Natural killer cell (primary cell): Measurements from ENCODE around the gene ZNF26. TPM values are rescaled to one million over a fixed set of nuclear protein-coding genes. Genes with fewer than 3 reads are reported as not detected.

Source experiments
- ATAC-seq, 3 donors: fragments of 150-1000 bp in 2 of 3; fragments of 200-7000 bp in 1 of 3; cut with Tn5 transposase; 1 replicate in 1 of 3; 2 replicates in 2 of 3; pipeline ENCODE4 v1.10.0; 2021; ENCODE audit warnings: mild to moderate bottlenecking in 2 of 3, moderate library complexity in 2 of 3
- DNase-seq, 2 donors: peaks; one replicate each; pipeline versions ENCODE4 v3.0.0 to v3.0.0-alpha.2; 2013 to 2021; ENCODE audit warnings: mixed read lengths in 1 of 2
- H3K27ac ChIP-seq: one replicate; pipeline ENCODE4 v1.5.1; 2013; ENCODE audit warnings: mild to moderate bottlenecking, low read length
- H3K27me3 ChIP-seq: one replicate; pipeline ENCODE4 v1.6.1; 2013; ENCODE audit warnings: low read length; ENCODE audit not compliant: control insufficient read depth, insufficient read depth
- H3K36me3 ChIP-seq: one replicate; pipeline ENCODE4 v1.6.1; 2013; ENCODE audit warnings: low read length; ENCODE audit not compliant: control insufficient read depth, insufficient read depth
- H3K4me1 ChIP-seq: one replicate; pipeline ENCODE4 v1.6.1; 2013; ENCODE audit warnings: low read length; ENCODE audit not compliant: control insufficient read depth, insufficient read depth
- H3K4me3 ChIP-seq: one replicate; pipeline ENCODE4 v1.5.1; 2013; ENCODE audit warnings: low read length
- H3K9me3 ChIP-seq: one replicate; pipeline ENCODE4 v1.6.1; 2013; ENCODE audit warnings: low read length; ENCODE audit not compliant: control insufficient read depth, insufficient read depth
- H3K27ac Mint-ChIP-seq, 2 donors: one replicate each; pipeline ENCODE4 v1.8.0; 2022; ENCODE audit warnings: mild to moderate bottlenecking in 2 of 2, mixed read lengths in 2 of 2, moderate library complexity in 1 of 2
- H3K27me3 Mint-ChIP-seq, 2 donors: one replicate each; pipeline ENCODE4 v1.8.0; 2022; ENCODE audit warnings: low read depth in 2 of 2, mixed read lengths in 2 of 2
- H3K36me3 Mint-ChIP-seq: one replicate; pipeline ENCODE4 v1.8.0; 2022; ENCODE audit warnings: mixed read lengths
- H3K4me1 Mint-ChIP-seq, 2 donors: one replicate each; pipeline ENCODE4 v1.8.0; 2022; ENCODE audit warnings: mixed read lengths in 2 of 2
- H3K4me3 Mint-ChIP-seq: one replicate; pipeline ENCODE4 v1.8.0; 2022; ENCODE audit warnings: mild to moderate bottlenecking, moderate library complexity, mixed read lengths
- H3K9me3 Mint-ChIP-seq, 2 donors: one replicate each; pipeline ENCODE4 v1.8.0; 2022; ENCODE audit warnings: mixed read lengths in 2 of 2
- CTCF ChIP-seq: fragments of 200-600 bp; IDR thresholded peaks from one replicate; pipeline ENCODE4 v1.8.0; 2022; ENCODE audit warnings: antibody characterized with exemption
- WGBS: methylation state at CpG from one replicate; pipeline ENCODE4 v1.1.7; 2013; ENCODE audit warnings: missing lambda C conversion rate; ENCODE audit not compliant: insufficient coverage; 5-methylcytosine and 5-hydroxymethylcytosine counted together
- intact Hi-C: fragments of 100-400 bp; cut with micrococcal nuclease; formaldehyde crosslinking; loops from one replicate; pipeline ENCODE4 v1.14.2; 2022
- total RNA-seq, 4 donors: library from RNA; stranded (reverse); fragments of 120-200 nt in 1 of 4; gene quantifications; one replicate each; pipeline versions ENCODE4 v1.2.3 to v1.2.4, GENCODE V29; 2013 to 2022

ZNF26 gene
- total RNA-seq, 3 donors from 2014 or later (not counting 1 experiment from before 2014, with no cell fraction given) = 38.7 to 45.1 (median 43.0) TPM

DNA sequence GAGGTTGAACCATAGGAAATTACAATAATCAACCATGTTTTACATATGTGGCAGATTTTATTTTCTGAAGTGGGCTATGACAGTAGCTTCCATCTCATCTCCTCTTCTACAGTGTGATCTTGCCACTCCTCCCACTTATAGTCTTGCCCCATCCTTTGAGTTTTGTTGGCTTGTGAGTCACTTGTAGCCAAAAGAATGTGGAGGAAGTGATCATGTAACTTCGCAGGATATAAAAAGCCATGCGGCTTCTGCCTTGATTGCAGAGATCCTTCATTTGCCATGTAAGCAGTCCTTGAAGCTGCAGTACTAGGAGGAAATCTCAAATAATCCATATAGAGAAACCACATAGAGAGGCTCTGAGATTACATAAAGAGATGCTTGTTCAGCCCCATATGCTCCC, 37.4 kb downstream of the ZNF26 start:
- no peak overlapping the region for H3K4me3 ChIP-seq
- Mint-ChIP-seq H3K27ac (no peak overlapping the region), H3K4me3 (no peak overlapping the region), H3K36me3 (peaks cover 34% of the 10 kb centered on the region), H3K27me3 (no peaks in the 10 kb centered on the region), H3K4me1 (no peaks in the 10 kb centered on the region), H3K9me3 (peaks cover 15 to 27% of the 10 kb centered on the region in 2 donors)
- H3K27ac ChIP-seq = no peak overlapping the region
- H3K4me1 ChIP-seq = no peaks in the 10 kb centered on the region
- H3K27me3 ChIP-seq = no peaks in the 10 kb centered on the region
- no peaks in the 10 kb centered on the region for H3K36me3 ChIP-seq
- TF ChIP-seq CTCF = no peak
- WGBS = 96% methylated on average over 2 of the region's 2 CpGs
- H3K9me3 ChIP-seq = peaks cover 64% of the 10 kb centered on the region
- DNase-seq (no peak), ATAC-seq (no peak)
- intact Hi-C loops = no loop called here

DNA sequence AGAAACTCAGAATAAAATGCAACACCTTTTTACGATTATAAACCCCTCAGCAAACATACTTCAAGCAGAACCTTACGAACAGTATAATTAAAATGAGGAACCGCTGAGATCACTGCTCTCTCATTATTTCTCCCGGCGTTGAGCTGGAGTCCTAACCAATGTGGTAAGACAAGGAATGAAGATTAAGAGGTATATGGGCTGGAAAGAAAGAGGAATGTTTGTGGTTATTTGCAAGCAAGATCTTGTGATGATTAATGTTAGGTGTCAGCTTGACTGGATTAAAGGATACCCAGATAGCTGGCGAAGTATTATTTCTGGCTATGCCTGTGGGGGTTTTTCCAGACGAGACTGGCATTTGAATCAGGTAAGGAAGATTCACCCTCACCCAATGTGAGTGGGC, 40.8 kb downstream of the ZNF26 start:
- H3K9me3 Mint-ChIP-seq = peaks cover 9 to 11% of the 10 kb centered on the region in 2 donors

GRCh38 chr12:133037207-133038005, 51.2 kb downstream of the ZNF26 start, which contains the start of gene ZNF84:
TSS of gene ZNF84 (plus strand) at chr12:133037509. CDS start at chr12:133041468, 3,959 bp downstream.
- Mint-ChIP-seq H3K27ac (peak within 1 kb of the TSS; percentile 94 to 96), H3K4me3 (peak within 1 kb of the TSS; percentile 98), H3K27me3 (peaks cover 0 to 10% of the 10 kb centered on the region in 2 donors), H3K4me1 (peaks cover 5 to 15% of the 10 kb centered on the region in 2 donors), H3K9me3 (peaks cover 9 to 30% of the 10 kb centered on the region in 2 donors), H3K36me3 (peaks cover 26% of the 10 kb centered on the region)
- no peak for TF ChIP-seq CTCF
- no peaks in the 10 kb centered on the region for H3K27me3 ChIP-seq
- peak within 1 kb of the TSS; percentile 97 for H3K27ac ChIP-seq
- intact Hi-C loops = loop anchor here (1.0 kb wide), 6 partner anchors 43 to 150 kb away; partner anchors contain the start of genes CHFR, ZNF10, ZNF140 and ZNF26
- peak; percentile 93 to 99 for DNase-seq
- peaks cover 15% of the 10 kb centered on the region for H3K36me3 ChIP-seq
- H3K4me1 ChIP-seq = peaks cover 4% of the 10 kb centered on the region
- whole genome bisulfite sequencing = under 1% methylated on average over 102 of the region's 103 CpGs
- ATAC-seq = peak; percentile 86 to 97 (median 87)
- peaks cover 30% of the 10 kb centered on the region for H3K9me3 ChIP-seq
- peak within 1 kb of the TSS; percentile 71 for H3K4me3 ChIP-seq

More for the DNA sequence above, 40.8 kb downstream of the ZNF26 start:
- H3K4me3 Mint-ChIP-seq = no peak overlapping the region
- Histone ChIP-seq H3K4me1 (no peaks in the 10 kb centered on the region), H3K27ac (no peak overlapping the region), H3K36me3 (no peaks in the 10 kb centered on the region), H3K4me3 (no peak overlapping the region), H3K27me3 (no peaks in the 10 kb centered on the region), H3K9me3 (peaks cover 69% of the 10 kb centered on the region)
- no peak for DNase-seq
- H3K27ac Mint-ChIP-seq = no peak overlapping the region
- TF ChIP-seq CTCF = no peak
- 96% methylated on average over 6 of the region's 7 CpGs for WGBS
- H3K36me3 Mint-ChIP-seq = peaks cover 16% of the 10 kb centered on the region
- H3K4me1 Mint-ChIP-seq = no peaks in the 10 kb centered on the region
- H3K27me3 Mint-ChIP-seq = no peaks in the 10 kb centered on the region
- no peak for ATAC-seq
- intact Hi-C loops = no loop called here
